HepG2 (cell line): ENCODE data around the gene SF3B5. TPM values are rescaled to one million over a fixed set of nuclear protein-coding genes. Genes with fewer than 3 reads are reported as not detected.

Source experiments
- ATAC-seq: fragments of 200-7000 bp; cut with Tn5 transposase; 3 replicates; pipeline ENCODE4 v1.9.1; 2020; ENCODE audit warnings: mild to moderate bottlenecking, moderate library complexity
- BruUV-seq: library from RNA; stranded (reverse); fragments of 400-500 nt; replicated peaks from 2 replicates; lab custom pipeline; 2021; lab: Mats Ljungman, UMichigan
- CTCF ChIA-PET: fragments of 300-600 bp; formaldehyde crosslinking; extraction: SDS; loops from one replicate; lab custom pipeline; 2021; ENCODE audit warnings: low total read pairs, inconsistent platforms, low intra/inter-chr PET ratio; lab: Yijun Ruan, JAX
- POLR2A ChIA-PET: fragments of 350-600 bp; sonication (Branson Sonifier 250); formaldehyde crosslinking; loops from one replicate; lab custom pipeline; 2020; ENCODE audit warnings: antibody characterized with exemption, inconsistent platforms; lab: Yijun Ruan, JAX
- DNase-seq: peaks from one replicate; pipeline ENCODE4 v3.0.0-alpha.2; 2015; ENCODE audit warnings: low spot score
- FAIRE-seq: peaks from 3 replicates; lab custom pipeline; 2011; peaks lifted over from hg19 to GRCh38; lab: Jason Lieb, UNC
- H2AFZ ChIP-seq: one replicate; pipeline ENCODE4 v1.6.1; 2011; ENCODE audit warnings: low read length, inconsistent platforms
- H3K27ac ChIP-seq: fragments of 300-600 bp; 3 replicates; pipeline ENCODE4 v1.8.0; 2011; ENCODE audit warnings: mixed run types, mild to moderate bottlenecking, mixed read lengths, low read length, inconsistent platforms; ENCODE audit not compliant: insufficient read depth; ENCODE audit errors: extremely low read length
- H3K27me3 ChIP-seq, 2 experiments: fragments of 200-600 bp in 1 of 2; 2 replicates in 1 of 2; 3 replicates in 1 of 2; pipeline versions ENCODE4 v1.6.0 to v1.8.0; 2011; ENCODE audit warnings: low read length in 2 of 2, mild to moderate bottlenecking in 2 of 2, moderate library complexity in 2 of 2, inconsistent platforms in 1 of 2; ENCODE audit not compliant: insufficient read depth in 2 of 2, control insufficient read depth in 1 of 2
- H3K36me3 ChIP-seq, 2 experiments: fragments of 200-600 bp in 1 of 2; replicated peaks in 1 of 2; 2 replicates in 1 of 2; 3 replicates in 1 of 2; pipeline versions ENCODE4 v1.5.1 to v1.8.0; 2011; ENCODE audit warnings: low read length in 2 of 2, inconsistent platforms in 1 of 2; ENCODE audit not compliant: insufficient read depth in 2 of 2, control insufficient read depth in 1 of 2
- H3K4me1 ChIP-seq: 2 replicates; pipeline ENCODE4 v1.5.1; 2012; ENCODE audit warnings: low read length, inconsistent platforms; ENCODE audit not compliant: insufficient read depth
- H3K4me2 ChIP-seq: 2 replicates; pipeline ENCODE4 v1.6.0; 2011; ENCODE audit warnings: low read depth, low read length, inconsistent platforms
- H3K4me3 ChIP-seq, 3 experiments: fragments of 200-600 bp in 1 of 3; sonication (generic), shearing (Covaris generic) in 1 of 3; replicated peaks in 1 of 3; 2 replicates each; pipeline ENCODE4 v1.5.1; 2011 to 2016; ENCODE audit warnings: low read length in 3 of 3, inconsistent platforms in 2 of 3, low read depth in 2 of 3, mild to moderate bottlenecking in 2 of 3, control low read depth in 1 of 3, mixed read lengths in 1 of 3; ENCODE audit not compliant: insufficient read depth in 1 of 3
- H3K79me2 ChIP-seq: one replicate; pipeline ENCODE4 v1.6.1; 2011; ENCODE audit warnings: low read length, inconsistent platforms; ENCODE audit not compliant: insufficient read depth
- H3K9ac ChIP-seq: 2 replicates; pipeline ENCODE4 v1.6.0; 2011; ENCODE audit warnings: mild to moderate bottlenecking, low read depth, low read length, inconsistent platforms; ENCODE audit not compliant: insufficient read depth
- H3K9me3 ChIP-seq: 2 replicates; pipeline ENCODE4 v1.5.1; 2012; ENCODE audit warnings: mild to moderate bottlenecking, low read length
- H4K20me1 ChIP-seq: 2 replicates; pipeline ENCODE4 v1.6.0; 2011; ENCODE audit warnings: inconsistent platforms, mild to moderate bottlenecking, low read length, moderate library complexity; ENCODE audit not compliant: insufficient read depth
- ARHGAP35 ChIP-seq: sonication (generic); formaldehyde crosslinking; IDR thresholded peaks from 2 replicates; pipeline ENCODE4 v1.9.0; 2022; ENCODE audit warnings: mild to moderate bottlenecking, inconsistent platforms, moderate library complexity, missing genetic modification reagents, borderline replicate concordance
- ARID2 ChIP-seq: sonication (generic); formaldehyde crosslinking; IDR thresholded peaks from 2 replicates; pipeline ENCODE4 v1.8.1; 2022; ENCODE audit warnings: mild to moderate bottlenecking, missing genetic modification reagents, borderline replicate concordance
- ATF3 ChIP-seq: sonication (generic); formaldehyde crosslinking; IDR thresholded peaks from 2 replicates; pipeline ENCODE4 v1.4.0; 2020; ENCODE audit warnings: missing genetic modification reagents
- FLYWCH1 ChIP-seq: sonication (generic); formaldehyde crosslinking; IDR thresholded peaks from 2 replicates; pipeline ENCODE4 v1.8.1; 2023; ENCODE audit warnings: mild to moderate bottlenecking, missing genetic modification reagents
- GTF3A ChIP-seq: sonication (generic); formaldehyde crosslinking; conservative IDR thresholded peaks from 2 replicates; pipeline ENCODE4 v1.4.0; 2020; ENCODE audit warnings: mild to moderate bottlenecking, missing genetic modification reagents
- NCOA2 ChIP-seq: sonication (generic); formaldehyde crosslinking; IDR thresholded peaks from 2 replicates; pipeline ENCODE4 v1.8.0; 2022; ENCODE audit warnings: inconsistent platforms
- RARG ChIP-seq: sonication (generic); formaldehyde crosslinking; IDR thresholded peaks from 2 replicates; pipeline ENCODE4 v1.4.0; 2020; ENCODE audit warnings: low read depth, mild to moderate bottlenecking, missing genetic modification reagents
- SP5 ChIP-seq: IDR thresholded peaks from 2 replicates; pipeline ENCODE4 v1.6.1; 2016; ENCODE audit warnings: low read depth, borderline replicate concordance
- SRY ChIP-seq: sonication (generic); formaldehyde crosslinking; IDR thresholded peaks from 2 replicates; pipeline ENCODE4 v1.8.0; 2022; ENCODE audit warnings: mild to moderate bottlenecking, missing genetic modification reagents
- TEAD3 ChIP-seq: optimal IDR thresholded peaks from 2 replicates; pipeline ENCODE3; 2016; ENCODE audit warnings: borderline replicate concordance
- THAP11 ChIP-seq: IDR thresholded peaks from 2 replicates; pipeline ENCODE4 v1.6.1; 2016; ENCODE audit warnings: missing biosample characterization, missing genetic modification reagents
- ZBTB49 ChIP-seq: sonication (generic); formaldehyde crosslinking; IDR thresholded peaks from 2 replicates; pipeline ENCODE4 v1.4.0; 2020; ENCODE audit warnings: missing genetic modification reagents, borderline replicate concordance
- ZNF207 ChIP-seq: fragments of 450-650 bp; IDR thresholded peaks from 2 replicates; pipeline ENCODE4 v1.6.1; 2016; ENCODE audit warnings: antibody characterized with exemption, borderline replicate concordance
- ZNF24 ChIP-seq: fragments of 450-650 bp; IDR thresholded peaks from 2 replicates; pipeline ENCODE4 v1.6.1; 2017; ENCODE audit warnings: antibody characterized with exemption, mild to moderate bottlenecking
- ZNF281 ChIP-seq: sonication (generic); formaldehyde crosslinking; IDR thresholded peaks from 2 replicates; pipeline ENCODE4 v1.4.0; 2020; ENCODE audit warnings: missing genetic modification reagents, borderline replicate concordance
- WGBS: methylation state at CpG from one replicate; pipeline ENCODE4 v1.1.6; 2017; ENCODE audit warnings: low lambda C conversion rate; 5-methylcytosine and 5-hydroxymethylcytosine counted together
- in situ Hi-C: cut with HindIII; loops from 2 replicates; pipeline ENCODE4 v1.10.0; 2017; ENCODE audit warnings: low pct_unique_long_range_greater_than_20kb; ENCODE audit not compliant: extremely low pct_ligation_motif_present
- intact Hi-C: fragments of 100-400 bp; cut with micrococcal nuclease; formaldehyde crosslinking; loops from one replicate; pipeline ENCODE4 v1.10.0; 2022; ENCODE audit not compliant: unreplicated experiment
- polyA plus RNA-seq, 8 experiments: library from polyadenylated mRNA; depleted of rRNA in 3 of 8; stranded (reverse) in 7 of 8; unstranded in 1 of 8; fragments of >200 nt; fragmentation: Illumina TruSeq in 4 of 8; extraction: Trizol in 4 of 8; gene quantifications; 2 replicates each; pipeline versions ENCODE4 v1.2.1 to v1.2.3, GENCODE V29; 2011 to 2016; ENCODE audit warnings: low read depth in 4 of 8, missing spikeins in 1 of 8, mixed read lengths in 1 of 8; ENCODE audit not compliant: insufficient read depth in 1 of 8
- total RNA-seq, 5 experiments: library from RNA; depleted of rRNA; stranded (reverse); fragments of >200 nt; fragmentation: Illumina TruSeq; extraction: Trizol; gene quantifications; 2 replicates each; pipeline ENCODE4 v1.2.3, GENCODE V29; 2016; ENCODE audit warnings: low read depth in 1 of 5

SF3B5 gene
- total and polyA plus RNA-seq, 2 of the 13 experiments (the other 11 are each of a cell fraction or from before 2014, with no cell fraction given): 263 to 292 TPM

GRCh38 chr6:144143878-144144277 is 48.5 kb upstream of the SF3B5 start:
- H3K79me2 ChIP-seq: no peaks in the 10 kb centered on the region
- H3K4me3 ChIP-seq: no peak overlapping the region
- H3K36me3 ChIP-seq: no peaks in the 10 kb centered on the region
- intact Hi-C loops: no loop called here
- no peaks in the 10 kb centered on the region for H3K9me3 ChIP-seq
- CTCF ChIA-PET: no interaction called here
- ATAC-seq: peak; percentile 69
- H2AFZ ChIP-seq: no peak overlapping the region
- no peak overlapping the region for H3K9ac ChIP-seq
- peaks cover 1 to 11% of the 10 kb centered on the region in 2 experiments; a peak in 4 of 5 replicates for H3K27me3 ChIP-seq
- DNase-seq: no peak
- BruUV-seq: no TSS peak
- no peak overlapping the region for H3K4me2 ChIP-seq
- TF ChIP-seq ZNF24 (peak; percentile 51; the same call in 1 of the 2 replicates), RARG (CRISPR knock-in tag) (no peak)
- TF ChIP-seq, all 625 proteins: peak for 1
- in situ Hi-C loops: no loop called here
- POLR2A ChIA-PET: no interaction called here
- H4K20me1 ChIP-seq: no peaks in the 10 kb centered on the region
- 0 out of 2 replicates have a peak, but pooled peaks cover 8% of the 10 kb centered on the region for H3K4me1 ChIP-seq
- no peak for FAIRE-seq
- no peak overlapping the region for H3K27ac ChIP-seq

- Histone ChIP-seq H3K36me3 (no peaks in the 10 kb centered on the region), H3K27ac (no peak overlapping the region), H3K79me2 (no peaks in the 10 kb centered on the region), H2AFZ (no peak overlapping the region), H3K9ac (no peak overlapping the region), H3K27me3 (peaks cover 1 to 6% of the 10 kb centered on the region in 2 experiments; a peak in 2 of 5 replicates), H3K4me2 (no peak overlapping the region), H3K9me3 (no peaks in the 10 kb centered on the region), H4K20me1 (no peaks in the 10 kb centered on the region), H3K4me3 (no peak overlapping the region), H3K4me1 (0 out of 2 replicates have a peak, but pooled peaks cover 8% of the 10 kb centered on the region)
- ChIA-PET CTCF (no interaction called here), POLR2A (no interaction called here)
- FAIRE-seq (no peak), ATAC-seq (no peak), DNase-seq (no peak)
- WGBS: 65% methylated on average over 1 of the region's 1 CpG
- intact Hi-C loops (no loop called here), in situ Hi-C loops (no loop called here)
- BruUV-seq: no TSS peak
- TF ChIP-seq TEAD3 (CRISPR knock-in tag): no peak
- TF ChIP-seq THAP11 (CRISPR knock-in tag): no peak
- TF ChIP-seq ARID2 (CRISPR knock-in tag): no peak
- TF ChIP-seq ZBTB49: no peak
- no peak for TF ChIP-seq ZNF207
- no peak for TF ChIP-seq ATF3 (CRISPR knock-in tag)
- no peak for TF ChIP-seq ZNF281 (CRISPR knock-in tag)
- TF ChIP-seq SP5 (CRISPR knock-in tag): no peak
- TF ChIP-seq NCOA2: no peak
- no peak for TF ChIP-seq ARHGAP35 (CRISPR knock-in tag)
- TF ChIP-seq FLYWCH1: no peak
- no peak for TF ChIP-seq SRY (CRISPR knock-in tag)
- no peak for TF ChIP-seq GTF3A
Observed at GRCh38 chr6:144143106-144143505, 47.7 kb upstream of the SF3B5 start.
